ENCODE data around the gene SLC16A8. TPM values are rescaled to one million over a fixed set of nuclear protein-coding genes. Genes with fewer than 3 reads are reported as not detected.
A peak's percentile ranks its signal among the peaks of the same experiment; 100 is the strongest.

SLC16A8 gene
- total RNA-seq, 1 donor: not detected

- Histone ChIP-seq H2AFZ (ENCODE audit: low read length) (no peak overlapping the region), H3K4me1 (ENCODE audit: insufficient read depth, low read length) (no peaks in the 10 kb centered on the region), H3K9me3 (ENCODE audit: low read depth, low read length) (no peaks in the 10 kb centered on the region), H3K4me3 (ENCODE audit: insufficient read depth, low read length) (no peak overlapping the region), H3K27me3 (ENCODE audit: insufficient read depth, low read length) (no peaks in the 10 kb centered on the region), H3K36me3 (ENCODE audit: insufficient read depth, low read length) (peaks cover 27% of the 10 kb centered on the region), H3K79me2 (ENCODE audit: insufficient read depth, low read length) (no peaks in the 10 kb centered on the region), H4K20me1 (ENCODE audit: insufficient read depth, low read length) (no peaks in the 10 kb centered on the region), H3K4me2 (ENCODE audit: insufficient read depth, low read length) (no peak overlapping the region), H3K27ac (ENCODE audit: low read depth, low read length) (no peak overlapping the region)
- TF ChIP-seq, protein P1, sequence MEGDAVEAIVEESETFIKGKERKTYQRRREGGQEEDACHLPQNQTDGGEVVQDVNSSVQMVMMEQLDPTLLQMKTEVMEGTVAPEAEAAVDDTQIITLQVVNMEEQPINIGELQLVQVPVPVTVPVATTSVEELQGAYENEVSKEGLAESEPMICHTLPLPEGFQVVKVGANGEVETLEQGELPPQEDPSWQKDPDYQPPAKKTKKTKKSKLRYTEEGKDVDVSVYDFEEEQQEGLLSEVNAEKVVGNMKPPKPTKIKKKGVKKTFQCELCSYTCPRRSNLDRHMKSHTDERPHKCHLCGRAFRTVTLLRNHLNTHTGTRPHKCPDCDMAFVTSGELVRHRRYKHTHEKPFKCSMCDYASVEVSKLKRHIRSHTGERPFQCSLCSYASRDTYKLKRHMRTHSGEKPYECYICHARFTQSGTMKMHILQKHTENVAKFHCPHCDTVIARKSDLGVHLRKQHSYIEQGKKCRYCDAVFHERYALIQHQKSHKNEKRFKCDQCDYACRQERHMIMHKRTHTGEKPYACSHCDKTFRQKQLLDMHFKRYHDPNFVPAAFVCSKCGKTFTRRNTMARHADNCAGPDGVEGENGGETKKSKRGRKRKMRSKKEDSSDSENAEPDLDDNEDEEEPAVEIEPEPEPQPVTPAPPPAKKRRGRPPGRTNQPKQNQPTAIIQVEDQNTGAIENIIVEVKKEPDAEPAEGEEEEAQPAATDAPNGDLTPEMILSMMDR (IDR thresholded peaks at IDR 0.05; ENCODE audit: extremely low read depth, low read depth, low read length): no peak
- peak; percentile 65 for DNase-seq (ENCODE audit: insufficient read length, low spot score, missing footprints)
Observed at GRCh38 chr22:38067028-38067415, 17.0 kb downstream of the SLC16A8 start.

GRCh38 chr22:38066381-38067027, 17.5 kb downstream of the SLC16A8 start:
- TF ChIP-seq, protein P1 (IDR thresholded peaks at IDR 0.05; ENCODE audit: extremely low read depth, low read depth, low read length): peak; percentile 33
- H3K9me3 ChIP-seq (ENCODE audit: low read depth, low read length): no peaks in the 10 kb centered on the region
- peak; percentile 59 for DNase-seq (ENCODE audit: insufficient read length, low spot score, missing footprints)
- H3K4me3 ChIP-seq (ENCODE audit: insufficient read depth, low read length): no peak overlapping the region
- no peaks in the 10 kb centered on the region for H4K20me1 ChIP-seq (ENCODE audit: insufficient read depth, low read length)
- no peak overlapping the region for H2AFZ ChIP-seq (ENCODE audit: low read length)
- H3K27me3 ChIP-seq (ENCODE audit: insufficient read depth, low read length): no peaks in the 10 kb centered on the region
- no peaks in the 10 kb centered on the region for H3K79me2 ChIP-seq (ENCODE audit: insufficient read depth, low read length)
- peaks cover 26% of the 10 kb centered on the region for H3K36me3 ChIP-seq (ENCODE audit: insufficient read depth, low read length)
- no peak overlapping the region for H3K4me2 ChIP-seq (ENCODE audit: insufficient read depth, low read length)
- no peak overlapping the region for H3K27ac ChIP-seq (ENCODE audit: low read depth, low read length)
- no peaks in the 10 kb centered on the region for H3K4me1 ChIP-seq (ENCODE audit: insufficient read depth, low read length)

DNA sequence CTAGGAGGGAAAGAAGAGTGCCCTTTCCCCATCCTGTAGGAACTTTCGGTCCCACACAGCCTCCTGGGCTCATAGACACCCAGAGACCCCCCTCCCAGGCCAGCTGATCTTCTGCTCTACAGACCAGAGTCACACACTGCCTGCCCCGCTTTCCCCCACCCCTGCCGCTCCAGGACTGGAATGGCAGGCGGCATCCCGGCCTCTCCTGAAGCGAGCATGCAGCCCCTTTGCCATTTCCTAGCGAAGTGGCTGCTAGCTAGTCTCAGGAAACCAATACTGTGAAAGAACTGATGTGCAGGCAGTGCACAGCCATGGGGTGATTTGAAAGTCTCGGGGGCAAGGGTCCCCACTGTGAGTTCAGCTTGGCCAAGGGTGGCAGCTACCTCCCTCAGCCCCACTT, 18.4 kb downstream of the SLC16A8 start:
- no peak overlapping the region for H3K4me3 ChIP-seq (ENCODE audit: insufficient read depth, low read length)
- no peaks in the 10 kb centered on the region for H4K20me1 ChIP-seq (ENCODE audit: insufficient read depth, low read length)
- peaks cover 23% of the 10 kb centered on the region for H3K36me3 ChIP-seq (ENCODE audit: insufficient read depth, low read length)
- TF ChIP-seq, protein P1 (IDR thresholded peaks at IDR 0.05; ENCODE audit: extremely low read depth, low read depth, low read length): no peak
- no peaks in the 10 kb centered on the region for H3K79me2 ChIP-seq (ENCODE audit: insufficient read depth, low read length)
- no peak overlapping the region for H2AFZ ChIP-seq (ENCODE audit: low read length)
- no peak overlapping the region for H3K4me2 ChIP-seq (ENCODE audit: insufficient read depth, low read length)
- no peaks in the 10 kb centered on the region for H3K4me1 ChIP-seq (ENCODE audit: insufficient read depth, low read length)
- H3K27ac ChIP-seq (ENCODE audit: low read depth, low read length): no peak overlapping the region
- H3K27me3 ChIP-seq (ENCODE audit: insufficient read depth, low read length): no peaks in the 10 kb centered on the region
- H3K9me3 ChIP-seq (ENCODE audit: low read depth, low read length): no peaks in the 10 kb centered on the region
- peak; percentile 53 for DNase-seq (ENCODE audit: insufficient read length, low spot score, missing footprints)

GRCh38 chr22:38062791-38063190, 21.2 kb downstream of the SLC16A8 start:
- peaks cover 34% of the 10 kb centered on the region for H3K36me3 ChIP-seq (ENCODE audit: insufficient read depth, low read length)
- no peaks in the 10 kb centered on the region for H3K27me3 ChIP-seq (ENCODE audit: insufficient read depth, low read length)
- no peaks in the 10 kb centered on the region for H3K79me2 ChIP-seq (ENCODE audit: insufficient read depth, low read length)
- peaks cover 4% of the 10 kb centered on the region for H3K4me1 ChIP-seq (ENCODE audit: insufficient read depth, low read length)
- no peak overlapping the region for H3K4me2 ChIP-seq (ENCODE audit: insufficient read depth, low read length)
- no peaks in the 10 kb centered on the region for H4K20me1 ChIP-seq (ENCODE audit: insufficient read depth, low read length)
- H3K9me3 ChIP-seq (ENCODE audit: low read depth, low read length): no peaks in the 10 kb centered on the region
- H3K4me3 ChIP-seq (ENCODE audit: insufficient read depth, low read length): no peak overlapping the region
- H3K27ac ChIP-seq (ENCODE audit: low read depth, low read length): no peak overlapping the region
- no peak overlapping the region for H2AFZ ChIP-seq (ENCODE audit: low read length)
- TF ChIP-seq, protein P1 (IDR thresholded peaks at IDR 0.05; ENCODE audit: extremely low read depth, low read depth, low read length): no peak
- DNase-seq (ENCODE audit: insufficient read length, low spot score, missing footprints): peak; percentile 58

Measured in osteoblast (primary cell).